Measurements from ENCODE around the gene RABGEF1.
"Not testable (repeated sequence)": the region's sequence is repeated elsewhere in the genome, so short reads cannot be mapped to it uniquely, and the experiment has no call there.

RABGEF1 gene

GRCh38 chr7:66747881-66748511 lies 7.5 kb downstream of the RABGEF1 start:
- Histone ChIP-seq H3K9me3 (ENCODE audit: insufficient read depth, low read depth, low read length) (no peaks in the 10 kb centered on the region), H3K9ac (ENCODE audit: low read depth, low read length) (no peak overlapping the region), H3K4me3 (ENCODE audit: low read length) (no peak overlapping the region), H3K27me3 (ENCODE audit: insufficient read depth, low read length) (no peaks in the 10 kb centered on the region), H3K36me3 (ENCODE audit: insufficient read depth, low read length) (no peaks in the 10 kb centered on the region; the same call in 1 of the 2 replicates), H3K27ac (ENCODE audit: low read depth, low read length) (no peak overlapping the region), H3K4me1 (ENCODE audit: insufficient read depth, low read length) (no peaks in the 10 kb centered on the region)
- 90% methylated on average over 10 of the region's 10 CpGs for WGBS

GRCh38 chr7:66748791-66749190 lies 8.3 kb downstream of the RABGEF1 start:
- Histone ChIP-seq H3K9me3 (ENCODE audit: insufficient read depth, low read depth, low read length) (no peaks in the 10 kb centered on the region), H3K4me3 (ENCODE audit: low read length) (no peak overlapping the region), H3K4me1 (ENCODE audit: insufficient read depth, low read length) (no peaks in the 10 kb centered on the region), H3K27ac (ENCODE audit: low read depth, low read length) (no peak overlapping the region), H3K36me3 (ENCODE audit: insufficient read depth, low read length) (no peaks in the 10 kb centered on the region; the same call in 1 of the 2 replicates), H3K9ac (ENCODE audit: low read depth, low read length) (no peak overlapping the region), H3K27me3 (ENCODE audit: insufficient read depth, low read length) (no peaks in the 10 kb centered on the region)
- 89% methylated on average over 4 of the region's 4 CpGs for WGBS

- H3K9me3 ChIP-seq (ENCODE audit: insufficient read depth, low read depth, low read length): no peaks in the 10 kb centered on the region
- H3K27me3 ChIP-seq (ENCODE audit: insufficient read depth, low read length): no peaks in the 10 kb centered on the region
- no peak overlapping the region for H3K27ac ChIP-seq (ENCODE audit: low read depth, low read length)
- no peaks in the 10 kb centered on the region; the same call in 1 of the 2 replicates for H3K36me3 ChIP-seq (ENCODE audit: insufficient read depth, low read length)
- WGBS: 93% methylated on average over 8 of the region's 8 CpGs
- H3K4me1 ChIP-seq (ENCODE audit: insufficient read depth, low read length): no peaks in the 10 kb centered on the region
- no peak overlapping the region for H3K4me3 ChIP-seq (ENCODE audit: low read length)
- no peak overlapping the region for H3K9ac ChIP-seq (ENCODE audit: low read depth, low read length)
These were observed 11.4 kb downstream of the RABGEF1 start for GRCh38 chr7:66751945-66752344.

GRCh38 chr7:66754541-66754940 lies 14.0 kb downstream of the RABGEF1 start:
- 97% methylated on average over 3 of the region's 4 CpGs for WGBS
- Histone ChIP-seq H3K9me3 (ENCODE audit: insufficient read depth, low read depth, low read length) (no peaks in the 10 kb centered on the region), H3K9ac (ENCODE audit: low read depth, low read length) (no peak overlapping the region), H3K4me1 (ENCODE audit: insufficient read depth, low read length) (no peaks in the 10 kb centered on the region), H3K27me3 (ENCODE audit: insufficient read depth, low read length) (no peaks in the 10 kb centered on the region), H3K27ac (ENCODE audit: low read depth, low read length) (no peak overlapping the region), H3K4me3 (ENCODE audit: low read length) (no peak overlapping the region), H3K36me3 (ENCODE audit: insufficient read depth, low read length) (no peaks in the 10 kb centered on the region)

GRCh38 chr7:66755059-66755458 lies 14.5 kb downstream of the RABGEF1 start:
- H3K4me1 ChIP-seq (ENCODE audit: insufficient read depth, low read length): not testable (repeated sequence)
- over 99% methylated on average over 4 of the region's 4 CpGs for WGBS

GRCh38 chr7:66756227-66756626 lies 15.7 kb downstream of the RABGEF1 start:
- H3K9ac ChIP-seq (ENCODE audit: low read depth, low read length); H3K9me3 ChIP-seq (ENCODE audit: insufficient read depth, low read depth, low read length); H3K4me3 ChIP-seq (ENCODE audit: low read length); H3K27me3 ChIP-seq (ENCODE audit: insufficient read depth, low read length); H3K36me3 ChIP-seq (ENCODE audit: insufficient read depth, low read length); H3K27ac ChIP-seq (ENCODE audit: low read depth, low read length); H3K4me1 ChIP-seq (ENCODE audit: insufficient read depth, low read length): not testable (repeated sequence)
- 83% methylated on average over 2 of the region's 3 CpGs for WGBS

More at GRCh38 chr7:66755059-66755458, 14.5 kb downstream of the RABGEF1 start:
- H3K36me3 ChIP-seq (ENCODE audit: insufficient read depth, low read length); H3K27me3 ChIP-seq (ENCODE audit: insufficient read depth, low read length); H3K4me3 ChIP-seq (ENCODE audit: low read length); H3K9ac ChIP-seq (ENCODE audit: low read depth, low read length); H3K27ac ChIP-seq (ENCODE audit: low read depth, low read length); H3K9me3 ChIP-seq (ENCODE audit: insufficient read depth, low read depth, low read length): not testable (repeated sequence)

- Histone ChIP-seq H3K27ac (ENCODE audit: low read depth, low read length) (no peak overlapping the region), H3K9me3 (ENCODE audit: insufficient read depth, low read depth, low read length) (no peaks in the 10 kb centered on the region), H3K9ac (ENCODE audit: low read depth, low read length) (no peak overlapping the region), H3K27me3 (ENCODE audit: insufficient read depth, low read length) (no peaks in the 10 kb centered on the region), H3K4me3 (ENCODE audit: low read length) (no peak overlapping the region), H3K4me1 (ENCODE audit: insufficient read depth, low read length) (no peaks in the 10 kb centered on the region), H3K36me3 (ENCODE audit: insufficient read depth, low read length) (no peaks in the 10 kb centered on the region)
These were observed 16.4 kb downstream of the RABGEF1 start for GRCh38 chr7:66756889-66757288.

- Histone ChIP-seq H3K9me3 (ENCODE audit: insufficient read depth, low read depth, low read length) (no peaks in the 10 kb centered on the region), H3K36me3 (ENCODE audit: insufficient read depth, low read length) (no peaks in the 10 kb centered on the region), H3K27ac (ENCODE audit: low read depth, low read length) (no peak overlapping the region), H3K27me3 (ENCODE audit: insufficient read depth, low read length) (no peaks in the 10 kb centered on the region), H3K9ac (ENCODE audit: low read depth, low read length) (no peak overlapping the region), H3K4me3 (ENCODE audit: low read length) (no peak overlapping the region), H3K4me1 (ENCODE audit: insufficient read depth, low read length) (no peaks in the 10 kb centered on the region)
- WGBS: 93% methylated on average over 6 of the region's 6 CpGs
These were observed 17.4 kb downstream of the RABGEF1 start for GRCh38 chr7:66757939-66758338.

GRCh38 chr7:66758950-66759628 lies 18.6 kb downstream of the RABGEF1 start:
- Histone ChIP-seq H3K36me3 (ENCODE audit: insufficient read depth, low read length) (no peaks in the 10 kb centered on the region), H3K27me3 (ENCODE audit: insufficient read depth, low read length) (no peaks in the 10 kb centered on the region), H3K4me1 (ENCODE audit: insufficient read depth, low read length) (no peaks in the 10 kb centered on the region), H3K4me3 (ENCODE audit: low read length) (no peak overlapping the region), H3K27ac (ENCODE audit: low read depth, low read length) (no peak overlapping the region), H3K9me3 (ENCODE audit: insufficient read depth, low read depth, low read length) (peaks cover 5% of the 10 kb centered on the region; the same call in 1 of the 2 replicates), H3K9ac (ENCODE audit: low read depth, low read length) (no peak overlapping the region)
- 98% methylated on average over 9 of the region's 9 CpGs for WGBS

GRCh38 chr7:66763183-66763582 lies 22.6 kb downstream of the RABGEF1 start:
- H3K36me3 ChIP-seq (ENCODE audit: insufficient read depth, low read length); H3K4me3 ChIP-seq (ENCODE audit: low read length); H3K27ac ChIP-seq (ENCODE audit: low read depth, low read length); H3K4me1 ChIP-seq (ENCODE audit: insufficient read depth, low read length); H3K27me3 ChIP-seq (ENCODE audit: insufficient read depth, low read length); H3K9ac ChIP-seq (ENCODE audit: low read depth, low read length); H3K9me3 ChIP-seq (ENCODE audit: insufficient read depth, low read depth, low read length): not testable (repeated sequence)
- WGBS: 97% methylated on average over 3 of the region's 3 CpGs

- not testable (repeated sequence) for H3K36me3 ChIP-seq (ENCODE audit: insufficient read depth, low read length); H3K9me3 ChIP-seq (ENCODE audit: insufficient read depth, low read depth, low read length); H3K9ac ChIP-seq (ENCODE audit: low read depth, low read length); H3K4me1 ChIP-seq (ENCODE audit: insufficient read depth, low read length); H3K27ac ChIP-seq (ENCODE audit: low read depth, low read length); H3K27me3 ChIP-seq (ENCODE audit: insufficient read depth, low read length); H3K4me3 ChIP-seq (ENCODE audit: low read length)
- 100% methylated on average over 3 of the region's 3 CpGs for WGBS
These were observed 23.3 kb downstream of the RABGEF1 start for GRCh38 chr7:66763633-66764355.
